GM18517 (cell line): ENCODE measurements around the gene HPSE2.

Source experiments
- ATAC-seq: cut with Tn5 transposase; IDR thresholded peaks from one replicate; pipeline ENCODE4 v1.9.1; 2021; ENCODE audit warnings: mild to moderate bottlenecking, moderate library complexity; ENCODE audit not compliant: unreplicated experiment

The HPSE2 gene

DNA sequence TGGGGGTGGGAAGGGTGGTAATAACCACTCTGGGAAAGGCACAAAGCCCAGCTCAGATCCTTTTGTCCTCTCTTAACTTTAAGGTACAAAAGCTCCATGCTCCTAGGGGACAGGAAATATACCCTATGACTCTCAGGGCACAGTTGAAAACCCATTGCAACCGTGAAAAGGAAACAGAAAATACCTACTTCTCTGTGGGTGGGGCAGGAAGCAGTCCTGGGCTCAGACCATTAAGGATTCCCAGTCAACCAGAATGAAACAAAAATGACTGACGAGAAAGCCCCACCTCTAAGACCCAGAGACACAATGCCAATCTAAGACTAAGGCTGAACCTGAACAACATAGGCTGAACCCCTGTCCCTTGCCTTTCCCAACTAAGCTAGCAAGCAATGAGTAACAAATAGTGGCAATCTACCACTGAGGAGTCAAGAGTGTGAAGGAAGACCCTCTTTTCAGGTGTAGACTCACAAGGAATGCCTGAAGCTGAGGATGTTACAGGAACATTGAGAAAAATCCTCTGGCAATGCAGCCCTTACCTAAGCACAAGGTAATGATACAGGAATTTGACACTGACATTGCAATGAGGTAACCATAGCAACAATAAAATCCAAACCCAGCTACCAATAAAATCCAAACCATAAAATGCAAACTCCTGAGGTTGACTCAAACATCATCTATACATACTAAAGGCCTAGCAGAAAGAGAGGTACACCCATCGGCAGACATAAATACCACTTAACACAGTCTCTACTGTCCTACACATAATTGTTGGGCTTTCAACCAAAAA is 380.1 kb downstream of the HPSE2 start:
- ATAC-seq, result no peak

DNA sequence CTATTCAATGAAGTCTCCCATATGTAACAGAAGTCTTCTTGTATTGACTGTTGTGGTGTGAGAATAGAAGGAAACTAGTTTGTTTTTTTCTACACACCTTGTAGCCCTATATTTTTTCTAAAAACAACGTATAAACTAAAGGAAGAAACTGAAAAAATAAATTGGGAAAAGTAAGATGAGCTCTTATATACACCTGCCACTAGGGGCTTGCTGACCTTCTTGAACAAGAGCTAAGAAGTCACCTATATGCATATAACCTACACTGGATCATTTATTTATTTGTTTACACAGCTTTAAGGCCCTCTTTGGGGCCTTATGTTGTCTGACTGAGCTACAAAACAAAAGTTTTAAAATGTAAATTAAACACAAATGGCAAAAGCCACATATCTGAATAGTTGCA is 383.0 kb downstream of the HPSE2 start:
- ATAC-seq, result no peak

DNA sequence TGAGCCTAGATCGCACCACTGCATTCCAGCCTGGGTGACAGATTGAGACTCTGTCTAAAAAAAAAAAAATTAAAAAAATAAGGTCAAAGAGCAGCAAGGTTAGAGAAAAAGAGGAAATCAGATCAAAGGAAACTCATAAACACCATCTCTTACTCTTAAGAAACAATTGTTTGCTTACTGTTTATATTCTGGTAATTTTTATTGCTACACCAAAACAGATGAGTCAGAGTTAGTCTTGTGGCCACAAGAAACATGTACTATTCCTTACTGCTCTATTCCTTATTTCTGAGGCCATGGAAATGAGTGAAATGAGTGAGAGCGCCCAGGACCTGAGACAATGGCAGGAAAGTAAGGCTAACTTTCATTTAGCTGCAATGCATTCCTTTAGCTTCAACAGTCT is 387.3 kb downstream of the HPSE2 start:
- ATAC-seq, result no peak

DNA sequence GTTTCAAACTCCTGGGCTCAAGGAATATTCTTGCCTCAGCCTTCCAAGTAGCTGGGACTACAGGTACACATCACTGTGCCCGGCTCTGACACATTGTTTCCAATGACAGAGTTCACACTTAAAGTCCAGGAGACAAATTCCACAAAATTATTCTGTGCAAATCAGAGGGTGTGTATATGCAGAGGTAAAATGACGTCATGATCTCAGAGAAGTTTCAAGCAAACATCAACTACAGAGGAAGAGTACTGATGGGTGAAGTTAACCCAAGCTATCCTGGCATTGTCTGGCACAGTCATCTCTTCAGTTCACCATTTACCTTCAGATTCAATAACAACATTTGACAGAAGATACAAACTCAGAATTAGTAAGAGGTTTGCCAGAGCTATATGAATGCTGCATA is 388.9 kb downstream of the HPSE2 start:
- ATAC-seq, result no peak

DNA sequence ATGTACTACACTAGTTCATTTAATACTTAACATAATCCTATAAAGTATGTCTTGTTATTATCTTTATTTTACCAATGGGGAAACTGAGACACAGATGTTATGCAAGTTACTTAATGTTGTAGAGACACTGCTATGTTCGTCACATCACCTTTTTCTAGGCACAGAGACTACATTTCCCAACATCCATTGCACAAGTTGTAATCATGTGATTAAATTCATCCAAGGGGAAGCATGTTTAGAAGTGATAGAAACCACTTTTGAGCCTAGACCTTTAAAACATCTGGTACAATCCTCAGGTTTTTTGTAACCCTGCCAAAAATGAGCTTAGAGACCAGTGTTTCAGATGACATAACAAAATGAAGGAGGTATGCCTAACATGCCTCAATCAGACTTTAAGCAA is 402.1 kb downstream of the HPSE2 start:
- ATAC-seq, result no peak

DNA sequence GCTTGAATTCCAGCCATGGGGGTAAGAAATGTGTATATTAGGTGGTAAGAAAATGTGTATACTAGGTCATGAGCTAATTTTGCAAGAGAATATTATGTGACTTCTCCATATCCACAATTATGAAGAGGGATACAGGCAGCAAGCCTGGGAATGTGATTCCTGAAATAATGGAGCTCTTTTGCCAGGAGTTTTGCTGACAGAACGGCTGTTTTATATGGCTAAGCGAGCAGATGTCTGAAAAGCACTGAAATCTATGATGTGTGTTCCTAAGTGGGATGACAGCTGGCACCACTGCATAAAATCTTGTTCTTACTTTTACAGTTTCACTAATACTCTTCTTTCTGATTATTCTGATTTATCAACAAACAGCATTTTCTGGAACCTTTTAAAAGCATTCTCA is 402.9 kb downstream of the HPSE2 start:
- ATAC-seq, result no peak

DNA sequence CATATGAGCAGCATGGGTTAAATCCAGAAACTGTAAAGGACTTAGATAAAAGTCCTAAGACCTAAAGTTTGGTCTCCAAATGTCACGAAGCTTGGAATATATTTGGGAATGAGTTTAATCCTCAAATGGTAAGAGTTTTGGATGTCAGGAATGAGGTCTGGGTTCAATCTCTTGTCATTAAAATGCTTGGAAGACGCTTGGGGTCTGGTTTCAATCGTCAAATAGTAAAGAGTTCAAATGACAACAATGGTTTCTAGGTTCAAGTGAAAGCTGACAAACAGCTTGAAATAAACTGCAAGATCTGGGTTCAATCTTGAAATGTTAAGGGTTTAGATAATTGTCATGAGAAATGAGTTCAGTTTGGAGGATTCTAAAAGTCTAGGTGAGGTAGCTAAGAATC is 403.5 kb downstream of the HPSE2 start:
- ATAC-seq, result no peak

DNA sequence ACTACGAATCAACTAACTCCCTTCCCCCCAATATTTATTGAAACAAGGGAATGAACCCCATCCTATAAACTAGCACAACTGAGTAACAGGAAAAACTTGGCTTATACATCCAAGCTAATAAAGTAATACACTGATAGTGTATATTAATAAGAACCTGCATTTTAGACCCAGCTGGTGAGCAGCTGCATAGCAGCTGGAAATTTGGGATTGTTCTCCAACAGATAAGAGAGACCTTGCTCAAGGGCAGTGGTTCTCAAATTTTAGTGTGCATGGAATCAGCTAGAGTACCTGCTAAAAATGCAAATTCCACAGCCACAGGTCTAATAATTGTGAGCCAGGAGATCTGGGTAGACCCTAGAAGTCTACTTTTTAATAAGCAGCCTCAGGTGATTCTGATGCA is 404.3 kb downstream of the HPSE2 start:
- no peak for ATAC-seq

DNA sequence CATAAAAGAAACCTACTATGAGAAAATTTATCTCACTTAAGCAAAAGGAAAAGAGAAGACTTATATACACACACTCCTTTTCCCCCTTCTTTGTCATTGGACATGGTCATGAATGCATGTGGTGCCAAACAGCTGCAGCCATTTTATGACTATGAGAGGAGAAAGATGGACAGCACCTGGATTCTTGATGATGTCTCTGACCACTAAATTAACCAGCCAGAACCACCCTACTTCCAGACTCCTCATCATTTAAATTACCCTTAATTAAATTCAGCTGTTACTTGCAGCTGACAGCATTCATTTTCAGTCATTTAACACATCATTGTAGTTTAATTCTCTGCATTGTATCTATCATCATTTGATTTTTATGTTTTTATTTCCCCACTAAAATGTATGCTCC is 409.9 kb downstream of the HPSE2 start:
- ATAC-seq, result no peak

DNA sequence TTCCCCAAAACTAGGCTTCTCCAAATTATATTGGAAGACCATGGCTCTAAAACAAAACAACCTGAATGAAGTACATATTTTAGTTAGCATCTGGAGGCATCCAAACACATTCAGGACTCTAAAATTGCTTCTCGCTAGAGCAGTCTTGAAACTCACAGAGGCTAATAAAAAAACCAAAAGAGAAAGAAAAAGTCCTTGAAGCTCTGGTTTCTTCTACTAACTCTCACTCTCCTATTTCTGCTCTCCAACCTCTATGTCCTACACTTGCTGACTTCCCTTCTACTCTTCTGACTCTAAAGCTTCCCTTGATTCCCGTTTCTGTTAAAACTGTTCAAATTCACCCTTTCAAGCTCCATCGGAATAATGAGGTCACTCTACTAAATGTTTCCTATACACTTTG is 418.3 kb downstream of the HPSE2 start:
- no peak for ATAC-seq

DNA sequence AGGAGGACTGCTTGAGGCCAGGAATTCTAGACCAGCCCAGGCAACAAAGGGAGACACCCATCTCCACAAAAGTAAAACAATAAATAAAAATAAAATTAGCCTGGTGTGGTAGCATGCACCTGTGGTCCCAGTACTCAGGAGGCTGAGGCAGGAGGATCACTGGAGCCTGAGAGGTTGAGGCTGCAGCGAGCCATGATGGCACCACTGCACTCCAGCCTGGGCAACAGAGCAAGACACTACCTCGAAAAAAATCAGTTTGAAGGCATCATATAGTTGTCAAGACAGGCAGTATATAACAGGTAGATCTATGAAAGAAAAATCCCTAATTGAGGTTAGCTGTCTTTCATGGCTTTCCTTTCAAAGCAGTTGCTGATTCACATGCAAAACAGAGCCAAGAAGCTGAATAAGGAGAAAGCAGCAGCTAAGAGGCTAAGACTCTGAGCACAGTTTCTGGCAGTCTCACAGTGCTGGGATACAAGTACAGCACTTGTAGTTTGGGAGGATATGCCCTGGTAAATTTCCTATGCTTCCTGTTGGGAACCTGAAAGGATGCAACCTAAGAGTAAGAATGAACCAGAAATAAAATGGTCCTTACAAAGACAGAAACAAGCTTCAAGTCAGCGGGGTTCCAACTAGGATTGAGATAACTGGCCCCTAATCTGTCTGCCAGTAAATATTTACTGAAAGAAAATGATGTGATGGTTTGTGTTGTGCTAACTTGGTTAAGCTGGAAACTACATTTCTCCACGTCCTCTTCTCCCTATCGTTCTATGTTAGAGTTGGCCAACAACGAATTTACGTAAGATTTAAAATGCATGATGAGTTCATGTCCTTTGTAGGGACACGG is 420.4 kb downstream of the HPSE2 start:
- no peak for ATAC-seq

DNA sequence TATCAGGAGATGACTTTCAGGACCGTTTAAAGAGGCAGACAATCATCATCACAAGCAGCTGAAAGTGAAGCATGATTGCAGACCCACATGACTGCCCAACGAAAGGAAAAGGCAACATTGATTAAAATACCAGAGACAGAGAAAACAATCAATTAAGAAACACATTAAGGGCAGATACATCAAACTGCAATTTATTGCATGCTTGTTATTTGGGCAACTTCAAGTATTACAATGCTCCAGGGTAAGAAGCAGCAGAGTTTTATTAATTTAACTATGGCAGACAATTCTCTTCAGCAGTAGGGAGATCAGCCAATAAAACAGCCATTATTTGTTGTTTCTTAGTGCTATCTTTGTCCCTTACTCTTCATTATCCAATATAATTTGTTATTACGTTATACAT is 421.2 kb downstream of the HPSE2 start:
- ATAC-seq, result no peak

DNA sequence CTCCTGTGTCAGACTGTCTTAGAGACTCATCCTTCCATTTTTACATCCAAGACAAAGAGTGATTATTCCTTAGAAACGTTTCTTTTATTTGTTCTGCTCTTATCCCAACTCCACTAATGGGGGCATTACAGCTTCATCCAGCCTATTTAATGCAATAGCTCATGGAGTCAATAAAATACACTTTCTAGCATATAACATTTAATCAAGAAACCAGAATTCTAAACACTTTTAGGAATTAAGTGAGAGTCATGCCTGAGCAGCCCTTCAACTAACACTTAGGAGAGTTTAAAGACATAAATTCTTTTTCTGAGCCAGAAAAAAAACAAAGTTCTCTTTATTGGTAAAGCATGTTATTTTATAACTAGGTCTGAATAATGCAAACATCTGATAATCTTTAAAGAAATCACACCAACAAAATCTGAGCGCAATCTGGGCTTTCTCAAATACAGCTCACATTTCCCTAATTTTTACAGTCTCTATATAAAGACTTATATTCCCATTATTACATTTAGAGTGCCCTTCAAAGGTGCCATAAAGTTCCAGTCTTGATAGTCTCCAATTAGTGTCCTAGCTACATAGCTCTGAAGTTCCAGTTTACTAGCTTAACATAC is 427.3 kb downstream of the HPSE2 start:
- ATAC-seq, result no peak

DNA sequence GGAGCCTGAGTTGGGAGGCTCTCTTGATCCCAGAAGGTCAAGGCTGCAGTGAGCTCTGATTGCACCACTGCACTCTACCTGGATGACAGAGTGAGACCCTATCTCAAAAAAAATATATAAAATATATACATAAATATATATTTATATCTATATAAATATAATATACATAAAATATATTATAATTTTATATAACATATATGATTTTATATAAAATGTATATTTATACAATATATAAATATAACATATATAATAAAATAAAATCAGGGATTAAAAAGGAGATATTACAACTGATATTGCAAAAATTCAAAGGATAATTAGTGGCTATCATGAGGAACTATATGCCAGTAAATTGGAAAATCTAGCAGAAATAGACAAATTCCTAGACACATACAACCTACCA is 435.4 kb downstream of the HPSE2 start:
- ATAC-seq, result no peak

DNA sequence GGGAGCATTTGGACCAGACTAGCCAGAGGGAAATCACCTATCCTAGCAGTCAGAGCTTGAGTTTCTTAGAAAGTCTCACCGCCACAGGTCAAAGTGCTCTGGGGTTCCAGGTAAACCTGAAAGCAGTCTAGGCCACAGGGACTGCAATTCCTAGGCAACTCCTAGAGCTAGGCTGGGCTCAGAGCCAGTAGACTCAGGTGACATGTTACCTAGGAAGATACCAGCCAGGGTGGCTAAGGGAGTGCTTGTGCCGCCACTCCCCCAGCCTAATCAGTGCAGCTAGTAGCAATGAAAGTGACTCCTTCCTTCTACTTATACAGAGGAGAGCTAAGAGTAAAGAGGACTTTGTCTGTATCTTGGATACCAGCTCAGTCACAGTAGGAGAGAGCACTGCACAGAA is 440.2 kb downstream of the HPSE2 start:
- ATAC-seq, result no peak

DNA sequence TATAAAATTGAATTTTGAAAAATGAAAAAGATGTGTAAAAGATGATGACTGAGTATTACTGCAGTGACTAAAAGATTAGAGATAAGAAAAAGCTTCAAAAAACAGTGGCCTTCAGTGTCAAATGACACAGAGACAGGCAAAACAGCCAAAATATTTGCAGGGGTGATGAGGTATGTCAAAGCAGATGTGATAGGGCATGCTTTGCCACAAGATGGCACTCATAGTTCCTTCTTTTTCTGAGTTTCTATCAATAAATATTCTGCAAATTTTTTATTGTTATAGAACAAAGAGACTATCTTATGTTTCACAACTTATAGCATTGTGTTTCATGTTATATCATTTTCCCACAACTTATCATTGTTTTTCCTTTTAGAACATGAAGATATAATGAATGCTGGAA is 444.8 kb downstream of the HPSE2 start:
- no peak for ATAC-seq

DNA sequence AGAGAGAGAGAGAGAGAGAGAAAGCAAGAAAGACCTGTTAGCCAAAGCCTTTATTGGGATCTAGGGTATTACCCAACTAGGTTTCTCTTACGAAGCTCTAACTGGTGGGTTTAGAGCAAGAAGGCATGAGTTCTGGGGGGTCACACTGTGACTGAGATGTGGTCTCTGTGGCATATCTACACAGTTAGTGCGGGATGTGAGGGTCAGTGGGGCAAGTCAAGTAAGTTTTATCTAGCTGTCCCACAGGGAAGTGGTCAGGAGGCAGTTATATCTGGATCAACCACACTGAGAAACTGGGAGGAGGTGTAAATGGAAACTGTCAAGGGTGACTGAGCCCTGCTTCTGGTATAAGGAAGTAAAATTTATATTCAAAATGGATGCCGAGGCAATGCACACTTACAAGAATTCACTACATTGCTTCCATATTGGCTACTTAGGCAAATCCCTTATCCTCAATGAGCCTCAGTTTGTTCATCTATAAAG is 457.3 kb downstream of the HPSE2 start:
- ATAC-seq, result no peak

DNA sequence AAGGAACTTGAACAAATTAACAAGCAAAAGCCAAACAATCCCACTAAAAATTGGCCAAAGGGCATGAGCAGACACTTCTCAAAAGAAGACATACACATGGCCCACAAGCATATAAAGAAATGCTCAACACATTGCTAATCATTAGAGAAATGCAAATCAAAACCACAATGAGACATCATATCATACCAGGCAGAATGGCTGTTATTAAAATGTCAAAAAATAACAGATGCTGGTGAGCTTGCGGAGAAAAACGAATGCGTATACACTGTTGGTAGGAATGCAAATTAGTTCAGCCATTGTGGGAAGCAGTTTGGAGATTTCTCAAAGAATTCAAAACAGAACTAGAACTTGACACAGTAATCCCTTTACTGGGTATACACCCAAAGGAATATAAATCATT is 477.2 kb downstream of the HPSE2 start:
- no peak for ATAC-seq

DNA sequence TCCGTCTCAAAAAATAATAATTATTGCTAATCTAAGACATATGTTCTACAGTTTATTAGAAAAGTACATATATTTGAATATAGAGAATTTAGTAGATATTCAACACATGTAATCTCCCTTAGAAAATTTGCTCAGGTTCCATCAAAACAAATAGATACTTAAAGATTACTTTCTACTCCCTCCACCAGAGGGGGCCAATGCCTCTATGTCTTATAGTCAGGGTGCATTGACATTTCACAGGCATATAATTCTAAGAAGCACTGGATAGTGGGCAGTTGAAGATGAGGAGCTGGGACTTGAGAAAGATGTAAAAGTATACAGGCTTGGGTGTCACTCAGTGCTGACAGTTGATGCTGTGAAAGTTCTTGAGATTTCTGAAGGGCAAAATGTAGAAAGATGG is 487.4 kb downstream of the HPSE2 start:
- no peak for ATAC-seq

DNA sequence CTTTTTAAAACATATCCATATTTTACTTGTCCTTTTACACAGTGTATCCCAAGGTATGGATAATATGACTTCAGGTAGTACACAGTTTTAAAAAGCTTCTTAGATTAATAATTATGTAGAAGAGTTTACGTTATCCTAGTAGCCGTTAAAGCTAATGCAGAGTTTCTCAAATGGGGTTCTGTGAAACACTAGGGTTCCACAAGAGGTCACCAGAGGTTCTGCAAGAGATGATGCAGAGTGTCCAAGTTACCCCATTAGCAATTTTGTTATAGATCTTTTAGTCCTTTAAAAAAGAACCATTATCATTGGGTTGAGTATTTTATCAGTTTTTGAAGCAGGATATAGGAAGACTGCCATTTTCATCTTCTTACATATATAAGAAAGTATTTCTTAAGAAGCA is 490.0 kb downstream of the HPSE2 start:
- no peak for ATAC-seq

DNA sequence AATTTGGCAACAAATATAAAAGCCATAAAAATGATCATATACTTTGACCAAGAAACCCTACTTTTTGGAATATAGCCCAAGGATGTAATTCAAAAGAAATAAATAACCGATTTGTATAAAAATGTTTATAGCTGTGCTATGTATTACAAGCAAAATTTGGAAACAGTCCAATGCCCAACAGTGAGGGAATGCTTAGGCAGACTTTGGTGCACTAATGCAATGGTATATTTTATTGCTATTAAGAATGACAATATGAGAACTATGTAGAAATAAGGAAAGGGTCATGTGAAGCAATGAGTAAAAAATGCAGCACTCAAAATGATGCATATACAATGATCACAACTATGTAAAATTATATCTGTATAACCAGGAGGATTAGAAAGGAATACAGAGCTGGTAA is 515.1 kb downstream of the HPSE2 start:
- ATAC-seq, result no peak

DNA sequence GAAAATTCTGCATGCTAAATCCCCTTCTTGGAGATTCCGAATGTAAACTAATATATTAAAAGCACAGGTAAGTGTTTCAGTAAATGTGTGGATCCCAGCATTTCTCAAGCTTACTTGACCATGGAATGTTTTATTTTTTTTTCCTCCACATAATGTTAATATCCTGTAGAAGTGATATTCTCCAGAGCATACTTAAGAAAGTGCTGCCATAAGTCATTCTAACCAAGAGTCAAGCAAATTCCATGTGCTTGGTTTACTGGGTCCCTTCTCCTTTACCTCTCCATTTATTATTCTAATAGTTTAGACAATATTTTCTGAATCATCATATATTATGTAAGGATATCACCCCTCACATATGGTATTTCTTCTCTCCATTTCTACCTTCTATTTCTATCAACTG is 522.1 kb downstream of the HPSE2 start:
- no peak for ATAC-seq
